GM19328 (cell line): ENCODE measurements around the gene TCP11L2.
A peak's percentile ranks its signal among the peaks of the same experiment; 100 is the strongest.
"Not testable (repeated sequence)": the region's sequence is repeated elsewhere in the genome, so short reads cannot be mapped to it uniquely, and the experiment has no call there.

Experiments
- ATAC-seq: cut with Tn5 transposase; IDR thresholded peaks from one replicate; pipeline ENCODE4 v1.9.1; 2021; ENCODE audit warnings: mild to moderate bottlenecking, moderate library complexity; ENCODE audit not compliant: unreplicated experiment

Gene TCP11L2

DNA sequence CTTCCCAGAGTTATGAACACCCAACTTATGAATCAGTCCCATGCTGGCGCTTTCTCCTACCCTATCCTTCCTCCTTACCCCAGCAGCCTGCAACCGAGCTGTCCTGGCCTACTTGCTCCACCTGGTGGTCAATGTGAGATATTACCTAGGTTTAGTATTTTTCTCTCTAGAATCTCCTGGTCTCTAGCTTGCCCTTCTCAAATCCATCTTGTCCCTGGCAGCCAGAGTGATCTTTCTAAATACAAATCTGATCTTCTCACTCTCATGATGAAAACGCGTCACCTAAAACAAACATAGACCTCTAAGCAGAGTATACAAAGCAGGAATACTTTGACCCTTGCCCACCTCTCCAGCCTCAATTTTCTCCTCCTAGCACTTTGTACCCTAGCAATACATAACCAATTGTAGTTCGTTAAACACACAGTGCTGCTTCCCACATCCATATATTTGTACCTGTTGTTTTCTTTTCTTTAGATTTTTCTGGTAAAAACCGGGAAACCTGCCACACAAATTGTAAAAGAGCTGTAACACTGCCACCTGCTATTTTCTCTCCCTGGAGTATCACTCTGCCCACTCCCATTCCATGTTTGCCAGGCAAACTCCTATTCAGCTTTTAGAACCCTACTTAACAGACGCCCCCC is 20.0 kb upstream of the TCP11L2 start:
- ATAC-seq = no peak

DNA sequence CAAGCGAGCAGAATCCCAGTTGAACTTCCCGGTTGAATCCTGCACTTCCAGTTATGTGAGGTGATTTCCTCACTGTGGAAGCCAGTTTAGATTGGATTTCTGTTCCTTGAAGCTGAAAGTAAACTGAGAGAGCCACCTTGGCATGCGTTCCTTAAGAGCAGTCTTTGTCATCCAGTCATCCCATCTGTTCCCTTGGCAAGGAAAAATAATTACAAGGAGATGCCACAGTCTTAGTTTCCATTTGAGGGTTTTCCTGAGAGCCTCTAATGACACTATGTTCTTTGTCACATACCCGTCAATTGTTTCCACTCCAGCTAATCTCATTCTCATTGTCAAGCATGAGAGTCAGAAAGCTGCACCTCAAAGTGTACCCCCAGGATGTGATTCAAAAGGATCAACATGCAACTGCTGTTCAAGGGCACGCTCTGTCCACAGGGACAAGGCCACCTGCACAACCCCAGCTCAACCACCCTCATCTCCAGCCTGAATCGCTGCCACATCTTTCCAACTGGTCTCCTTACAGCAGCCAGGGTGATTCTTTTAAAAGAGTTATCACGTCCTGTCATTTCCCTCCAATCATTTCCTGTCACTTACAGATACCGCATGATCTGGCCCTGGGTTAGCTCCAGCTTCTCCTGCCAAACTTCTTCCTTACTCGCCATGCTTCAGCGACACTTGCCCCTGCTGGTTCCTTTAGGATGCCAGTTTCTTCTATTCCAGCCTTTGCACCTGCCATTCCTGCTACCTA is 18.0 kb upstream of the TCP11L2 start:
- ATAC-seq = no peak

DNA sequence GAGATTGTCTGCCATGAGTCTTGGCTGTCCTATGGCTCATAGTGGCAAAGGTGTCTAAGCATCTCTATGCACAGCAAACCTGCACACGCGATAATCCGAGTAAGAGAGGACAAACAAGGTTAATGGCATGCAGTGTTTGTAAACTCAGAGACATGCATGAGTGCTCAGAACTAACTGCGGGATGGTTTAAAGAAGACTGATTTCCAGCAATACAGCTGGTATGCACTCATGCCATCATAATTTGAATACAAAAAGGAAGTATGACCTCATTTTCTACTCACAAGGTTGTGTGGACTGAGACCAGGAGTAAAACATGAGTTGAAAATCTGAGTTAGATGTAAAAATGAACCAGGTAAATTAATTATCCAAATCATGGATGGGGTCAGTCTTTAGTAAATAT is 16.6 kb upstream of the TCP11L2 start:
- ATAC-seq = no peak

DNA sequence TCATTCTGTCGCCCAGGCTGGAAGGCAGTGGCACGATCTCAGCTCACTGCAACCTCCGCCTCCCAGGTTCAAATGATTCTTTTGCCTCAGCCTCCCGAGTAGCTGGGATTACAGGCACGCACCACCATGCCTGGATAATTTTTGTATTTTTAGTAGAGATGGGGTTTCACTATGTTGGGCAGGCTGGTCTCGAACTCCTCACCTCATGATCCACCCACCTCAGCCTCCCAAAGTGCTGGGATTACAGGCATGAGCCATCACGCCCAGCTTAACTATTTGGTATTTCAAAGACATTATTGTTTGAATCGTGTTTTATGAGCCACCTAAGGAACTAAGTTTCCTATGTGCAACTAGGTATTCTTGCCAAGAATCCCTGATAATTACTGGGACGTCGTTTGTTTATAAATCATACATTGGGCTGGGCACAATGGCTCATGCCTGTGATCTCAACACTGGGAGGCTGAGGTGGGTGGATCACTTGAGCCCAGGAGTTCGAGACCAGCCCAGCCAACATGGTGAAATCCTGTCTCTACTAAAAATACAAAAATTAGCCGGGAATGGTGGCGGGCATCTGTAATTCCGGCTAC is 15.9 kb upstream of the TCP11L2 start:
- not testable (repeated sequence) for ATAC-seq

DNA sequence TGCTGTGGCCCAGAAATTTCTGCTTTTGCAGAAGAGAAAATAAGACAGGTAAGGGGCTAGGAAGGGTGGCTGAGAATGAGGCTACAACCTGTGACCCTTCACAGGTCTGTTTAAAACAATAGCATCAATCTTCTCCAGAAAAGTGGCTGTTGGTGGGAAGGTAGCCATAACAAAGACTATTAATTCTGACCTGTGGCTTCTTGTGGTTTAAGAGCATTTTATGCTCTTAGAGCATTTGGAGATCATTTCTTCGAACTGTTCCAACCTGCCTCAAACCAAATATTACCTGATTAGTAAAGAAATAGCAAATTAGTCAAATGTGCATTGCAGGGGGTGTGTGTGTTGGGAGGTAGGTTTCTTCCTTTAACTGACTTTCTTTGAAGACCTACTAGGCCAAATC is 15.2 kb upstream of the TCP11L2 start:
- no peak for ATAC-seq

DNA sequence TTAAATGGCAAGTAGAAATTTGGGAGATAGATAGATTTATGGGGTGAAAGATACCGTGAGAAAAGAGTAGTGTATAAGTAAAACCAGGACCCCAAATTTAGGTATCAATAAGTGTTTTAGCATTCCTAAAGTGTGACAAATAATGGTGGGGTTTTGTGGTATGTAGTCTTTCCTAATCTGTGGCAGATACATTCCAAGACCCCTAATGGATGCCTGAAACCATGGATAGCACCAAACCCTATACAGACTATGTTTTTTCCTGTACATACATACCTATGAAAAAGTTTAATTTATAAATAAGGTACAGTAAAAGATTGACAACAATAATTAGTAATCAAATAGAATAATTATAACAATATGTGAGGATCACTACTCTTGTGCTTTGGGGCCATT is 14.4 kb upstream of the TCP11L2 start:
- no peak for ATAC-seq

DNA sequence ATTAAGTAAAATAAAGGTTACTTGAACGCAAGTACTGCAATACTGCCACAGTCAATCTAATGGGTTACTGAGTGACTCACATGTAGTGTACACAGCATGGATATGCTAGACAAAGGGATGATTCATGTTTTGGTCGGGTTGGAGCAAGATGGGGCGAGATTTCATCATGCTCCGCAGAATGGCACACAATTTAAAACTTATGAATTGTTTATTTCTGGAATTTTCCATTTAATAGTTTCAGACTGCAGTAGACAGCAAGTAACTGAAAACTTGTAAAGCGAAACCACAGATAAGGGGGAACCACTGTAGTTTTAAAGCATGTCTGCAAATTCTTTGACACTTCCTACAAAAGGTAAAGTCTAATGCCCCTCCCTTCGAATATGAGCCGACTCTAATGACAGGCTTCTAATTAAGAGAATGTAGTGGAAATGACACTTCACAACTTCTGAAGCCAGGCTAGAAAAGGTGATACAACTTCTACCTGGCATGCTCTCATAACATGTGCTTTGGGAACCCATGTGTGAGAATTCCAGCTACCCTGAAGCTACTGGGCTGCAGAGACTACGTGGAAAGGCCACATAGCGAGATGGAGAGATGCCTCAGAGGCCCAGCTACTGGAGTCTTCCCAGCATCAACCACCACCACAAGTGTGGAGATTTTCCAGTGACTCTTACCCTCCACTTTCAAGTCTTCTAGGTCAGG is 13.9 kb upstream of the TCP11L2 start:
- ATAC-seq = no peak

DNA sequence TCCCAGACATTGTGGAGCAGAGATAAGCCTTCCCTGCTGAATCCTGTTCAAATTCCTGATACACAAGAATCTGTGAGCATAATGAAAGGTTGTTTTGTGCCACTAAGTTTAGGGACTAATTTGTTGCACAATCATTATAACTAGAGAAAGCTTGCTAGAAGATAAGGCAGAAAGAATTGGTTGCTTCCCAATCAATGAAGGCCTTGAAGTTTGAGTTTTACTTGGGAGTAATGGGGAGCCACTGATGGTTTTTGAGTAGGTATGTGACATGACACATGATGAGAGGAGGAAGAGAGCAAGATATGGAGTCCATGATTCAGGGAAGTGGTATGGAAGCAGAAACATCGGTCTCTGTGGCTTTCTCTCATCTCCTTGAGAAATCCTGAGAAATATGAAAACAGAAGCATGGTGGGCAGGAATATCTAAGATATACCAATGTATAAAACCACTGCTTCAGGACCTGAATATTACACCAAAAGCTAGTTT is 13.3 kb upstream of the TCP11L2 start:
- ATAC-seq = no peak

DNA sequence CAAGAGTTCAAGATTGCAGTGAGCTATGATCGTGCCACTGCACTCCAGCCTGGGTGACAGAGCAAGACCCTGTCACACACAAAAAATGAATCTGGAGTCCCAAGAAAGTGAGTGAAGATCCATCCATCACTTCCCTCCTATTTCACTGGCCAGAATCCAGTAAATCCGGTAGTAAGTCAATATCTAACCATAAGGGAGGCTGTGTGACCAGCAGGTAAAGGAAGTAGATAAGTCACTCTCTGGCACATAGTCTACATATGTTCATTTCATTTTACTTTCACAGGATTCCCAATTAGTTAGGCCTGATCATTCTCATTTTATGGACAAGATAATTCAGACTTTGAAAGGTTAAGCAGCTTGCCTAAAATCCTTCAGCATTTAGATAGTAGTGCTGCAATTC is 11.9 kb upstream of the TCP11L2 start:
- ATAC-seq = no peak

DNA sequence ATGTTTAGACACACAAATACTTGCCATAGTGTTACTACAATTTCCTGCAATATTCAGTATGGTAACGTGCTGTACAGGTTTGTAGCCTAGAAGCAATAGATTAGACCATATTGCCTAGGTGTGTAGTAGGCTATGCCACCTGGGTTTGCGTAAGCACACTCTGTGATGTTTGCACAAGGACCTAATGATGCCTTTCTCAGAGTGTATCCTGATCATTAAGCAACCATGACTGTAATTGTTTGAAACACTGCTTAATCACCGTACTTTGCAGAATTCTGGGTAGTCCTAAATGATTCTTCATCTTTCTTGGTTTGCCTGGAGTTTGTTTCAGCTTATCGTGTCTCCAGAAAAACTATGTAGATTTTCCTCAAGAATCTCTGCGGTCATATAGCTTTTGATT is 11.2 kb upstream of the TCP11L2 start:
- ATAC-seq = no peak

DNA sequence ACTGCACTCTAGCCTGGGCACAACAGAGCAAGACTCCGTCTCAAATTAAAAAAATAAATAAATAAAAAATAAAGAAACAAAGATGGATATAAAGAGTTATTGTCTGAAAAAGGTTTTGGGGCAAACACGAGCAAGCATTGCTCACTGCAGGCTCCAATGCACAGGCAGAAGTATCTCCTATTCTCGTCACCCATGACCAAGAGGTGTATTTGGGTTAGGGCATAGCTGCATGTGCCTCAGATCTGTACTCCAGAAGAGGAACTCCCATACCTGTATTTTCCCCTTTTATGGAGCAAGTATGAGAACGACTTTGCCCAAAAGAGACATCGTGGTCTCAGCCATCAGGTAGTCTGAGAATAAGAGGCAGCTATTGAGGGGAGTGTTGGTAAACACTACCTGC is 10.2 kb upstream of the TCP11L2 start:
- ATAC-seq = no peak

DNA sequence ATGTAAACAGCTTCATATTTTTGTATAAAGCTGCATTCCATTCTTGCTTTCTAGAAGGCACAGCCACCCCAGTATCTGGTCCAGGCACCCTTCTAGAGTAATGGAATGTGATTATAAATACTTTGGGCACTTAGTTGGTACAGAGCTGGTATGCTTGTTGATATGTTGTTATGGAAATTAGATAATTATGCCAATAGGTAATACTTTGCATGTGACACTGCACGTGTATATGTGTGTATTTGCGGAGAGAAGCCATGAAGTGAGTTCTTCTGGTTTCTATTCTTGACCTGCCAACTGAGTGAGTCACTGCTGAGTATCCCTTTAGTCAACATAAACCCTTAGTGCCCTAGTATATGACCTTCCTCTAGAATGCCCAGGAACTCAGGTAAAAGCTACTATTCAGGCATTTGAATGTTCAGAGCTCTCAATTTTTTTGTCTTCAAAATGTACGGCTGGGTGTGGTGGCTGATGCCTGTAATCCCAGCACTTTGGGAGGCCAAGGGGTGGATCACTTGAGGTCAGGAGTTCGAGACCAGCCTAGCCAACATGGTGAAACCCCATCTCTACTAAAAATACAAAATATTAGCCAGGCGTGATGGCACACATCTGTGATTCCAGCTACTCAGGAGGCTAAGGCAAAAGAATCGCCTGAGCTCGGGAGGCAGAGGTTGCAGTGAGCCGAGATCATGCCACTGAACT is 6.2 kb upstream of the TCP11L2 start:
- no peak for ATAC-seq

DNA sequence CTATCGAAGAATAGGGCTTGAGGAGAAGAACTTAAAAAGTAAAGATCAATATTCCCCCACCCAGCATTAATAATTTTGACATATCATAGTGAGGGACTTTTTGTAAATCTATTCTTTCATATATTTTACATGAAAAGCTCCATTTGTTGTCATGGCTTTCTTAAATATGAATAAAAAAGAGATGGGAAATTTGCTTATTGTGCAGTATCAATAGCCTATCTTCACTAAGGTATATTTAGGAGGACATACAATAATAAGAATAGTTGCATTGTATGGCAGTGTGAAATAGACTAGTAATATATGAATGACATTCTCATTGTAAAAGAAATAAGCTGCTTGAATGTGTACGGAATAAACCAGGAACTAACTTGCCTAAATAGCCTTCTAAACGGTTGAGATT is 5.5 kb upstream of the TCP11L2 start:
- no peak for ATAC-seq

DNA sequence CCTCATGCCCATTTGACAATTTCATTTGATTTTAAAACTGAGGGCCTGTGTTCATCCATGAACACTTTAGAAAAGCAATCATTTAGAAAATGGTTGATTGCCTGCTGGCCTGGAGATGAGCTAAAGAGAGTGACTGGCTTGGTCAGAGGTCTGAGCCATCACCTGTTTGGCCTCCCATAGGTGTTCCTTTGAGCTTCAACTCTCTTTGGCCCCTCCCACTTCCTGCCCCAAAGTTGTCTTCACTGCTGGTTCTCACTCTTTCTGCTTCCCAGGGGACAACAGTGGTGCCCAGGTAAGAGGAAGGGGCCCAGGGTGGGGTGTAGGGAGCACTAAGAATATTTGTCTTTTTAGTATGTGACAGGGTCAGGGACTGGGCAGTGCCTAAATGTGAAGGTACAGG is 4.9 kb upstream of the TCP11L2 start:
- no peak for ATAC-seq

DNA sequence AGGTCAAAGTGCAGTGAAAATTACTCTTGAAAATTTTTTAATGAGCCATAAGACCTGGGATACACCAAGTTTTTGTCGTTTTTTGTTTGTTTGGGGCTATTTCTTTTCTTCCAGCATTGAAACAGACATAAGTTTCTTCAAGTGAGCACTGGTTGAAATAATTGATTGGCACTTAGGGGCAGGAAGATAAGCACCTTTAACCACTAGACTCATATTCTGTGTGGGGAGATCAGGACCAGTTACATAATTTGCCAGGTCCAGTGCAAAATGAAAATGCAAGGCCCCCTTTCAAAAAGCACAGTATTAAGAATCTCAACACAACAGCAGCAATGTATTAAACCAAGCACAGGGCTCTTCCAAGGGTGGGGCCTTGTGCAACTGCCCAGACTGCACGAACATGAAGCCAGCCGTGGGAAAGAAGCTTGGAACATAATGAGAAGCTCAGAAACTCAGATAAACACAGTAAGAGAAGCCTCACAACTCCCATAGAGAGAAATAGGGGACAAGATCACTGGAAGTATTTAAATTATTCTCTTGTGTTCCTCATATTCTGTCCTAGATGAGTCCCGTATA is 3.2 kb upstream of the TCP11L2 start:
- no peak for ATAC-seq

DNA sequence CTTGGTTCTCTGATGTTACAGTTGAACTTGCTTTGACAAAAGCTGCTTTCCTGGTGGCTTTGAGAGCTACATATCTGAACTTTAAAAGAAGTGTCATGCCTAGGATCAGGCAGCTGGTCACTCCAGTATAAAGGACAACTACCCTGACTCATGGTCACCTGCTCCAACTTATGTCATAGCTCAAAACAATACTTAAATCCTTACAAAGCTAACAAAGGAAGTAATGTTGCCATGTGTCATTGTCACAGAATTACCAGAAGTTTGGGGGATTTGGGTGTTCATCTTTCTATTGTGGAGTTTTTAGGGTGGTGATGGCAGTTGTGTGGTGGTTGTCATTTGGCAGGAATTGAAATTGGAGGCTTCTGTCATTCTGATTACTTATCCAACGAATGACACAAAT is 1.8 kb upstream of the TCP11L2 start:
- no peak for ATAC-seq

DNA sequence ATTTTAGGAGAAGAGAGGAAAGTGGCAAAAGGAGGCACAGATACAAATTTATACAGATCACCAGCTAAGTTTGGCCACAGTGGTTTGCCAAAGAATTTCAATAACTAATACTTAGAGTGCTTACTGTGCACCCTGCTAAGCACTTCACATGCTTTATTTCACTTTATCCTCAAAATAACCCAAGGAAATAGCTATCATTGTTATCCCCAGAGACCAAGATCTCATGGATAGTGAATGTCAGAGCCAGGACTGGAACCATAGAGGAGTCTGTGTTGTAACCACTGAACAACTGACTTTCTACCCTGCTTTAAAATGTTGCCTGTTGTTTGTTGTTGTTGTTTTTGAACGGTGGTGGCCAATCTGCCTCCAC is 1.3 kb upstream of the TCP11L2 start:
- ATAC-seq = no peak

DNA sequence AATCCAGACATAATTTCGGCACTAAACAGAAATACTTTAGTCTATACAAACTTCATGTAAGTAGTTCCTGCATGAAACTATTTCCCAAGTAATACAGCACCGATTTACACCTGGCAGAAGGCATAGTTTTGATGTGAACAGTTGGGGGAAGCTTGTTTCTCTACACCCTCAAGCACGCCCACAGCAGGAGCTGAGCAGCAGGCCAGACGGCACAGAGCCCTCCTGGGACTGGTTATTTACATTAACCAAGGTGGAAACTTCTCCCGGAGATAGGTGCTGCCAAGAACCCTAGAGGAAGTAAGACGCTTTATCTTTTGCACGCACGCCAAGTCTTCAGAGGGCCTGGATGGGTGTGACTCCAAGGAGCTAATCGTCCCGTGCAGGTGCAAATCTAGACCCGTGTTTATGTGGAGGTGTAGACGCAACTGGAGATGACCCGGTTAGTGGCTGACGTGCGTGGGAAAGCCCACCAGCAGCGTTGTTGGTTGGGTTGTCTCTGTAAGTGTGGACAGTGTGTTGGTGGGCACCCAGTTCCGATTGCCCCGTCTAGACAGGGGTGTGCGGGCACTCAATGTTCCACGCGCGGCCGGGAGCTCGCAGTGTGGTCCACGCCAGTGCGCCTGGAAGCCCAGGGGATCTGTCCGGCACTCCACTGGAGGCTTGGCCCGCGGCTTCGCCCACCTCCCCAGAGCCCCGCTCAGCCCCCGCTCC is 767 bp upstream of the TCP11L2 start:
- peak; percentile 52 for ATAC-seq

DNA sequence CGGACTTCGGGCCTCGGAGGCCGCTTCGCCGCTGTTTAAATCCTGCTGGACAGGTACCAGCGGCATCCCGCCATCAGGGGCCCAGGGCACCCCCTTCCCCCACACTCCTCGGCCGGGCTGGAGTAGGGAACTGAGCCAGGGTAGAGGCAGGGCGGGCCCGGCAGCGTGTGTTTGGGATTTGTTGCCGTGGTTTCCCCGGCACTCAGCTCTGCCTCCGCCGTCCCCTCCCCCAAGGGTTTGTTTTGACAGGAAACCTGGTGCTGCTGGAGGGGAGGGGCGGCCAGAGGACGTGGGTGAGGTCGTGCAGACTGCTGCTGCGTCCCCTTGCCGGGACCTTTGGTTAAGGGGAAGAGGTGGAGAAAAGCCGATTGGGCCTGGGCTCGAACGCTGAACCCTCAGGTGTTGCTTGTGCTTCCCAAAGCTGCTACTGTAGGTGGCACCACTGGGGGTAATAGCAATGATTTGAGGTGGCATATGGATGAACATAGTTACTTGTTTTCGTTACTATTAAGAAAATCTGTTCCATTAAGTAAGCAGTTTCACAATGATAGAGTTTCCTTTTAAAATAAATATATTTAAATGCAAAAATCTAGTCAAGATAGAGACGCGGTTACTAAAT is 778 bp downstream of the TCP11L2 start:
- no peak for ATAC-seq

DNA sequence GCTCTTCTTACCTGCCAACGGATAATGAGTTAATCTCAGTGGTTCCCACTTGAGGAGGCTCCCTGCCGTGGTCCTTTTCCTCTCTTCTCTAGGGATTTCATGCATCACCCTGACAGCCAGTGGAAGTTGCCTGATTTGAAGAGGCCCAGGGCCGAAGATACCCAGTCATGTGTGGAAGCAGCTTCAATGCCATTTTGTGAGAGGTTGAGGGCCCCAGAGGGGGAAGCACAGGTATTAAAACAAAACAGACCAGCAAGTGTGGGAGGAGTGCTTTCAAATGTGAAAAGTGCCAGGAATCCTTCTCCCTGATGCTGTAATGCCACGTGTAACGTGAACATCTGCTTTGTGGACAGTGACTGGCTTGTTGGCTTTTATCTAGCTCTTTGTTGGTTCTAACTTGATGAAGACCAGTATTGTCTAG is 1.5 kb downstream of the TCP11L2 start:
- ATAC-seq = no peak
